Gastrocnemius medialis (tissue), 4 donors: ENCODE results near the gene IFITM5.

Experiments
- POLR2A ChIP-seq, 2 donors: fragments of 450-650 bp; IDR thresholded peaks; one replicate each; pipeline ENCODE4 v1.6.1; 2017; ENCODE audit warnings: antibody characterized with exemption in 2 of 2, mild to moderate bottlenecking in 2 of 2, moderate library complexity in 2 of 2
- TF ChIP-seq, protein P1 (sequence below), 5 experiments: fragments of 450-650 bp in 3 of 5; fragments of 200-600 bp in 2 of 5; sonication (generic) in 2 of 5; IDR thresholded peaks in 4 of 5; conservative IDR thresholded peaks in 1 of 5; 1 replicate in 4 of 5; 2 replicates in 1 of 5; pipeline ENCODE4 v1.5.1; 2016 to 2019; ENCODE audit warnings: antibody characterized with exemption in 5 of 5, mild to moderate bottlenecking in 3 of 5, moderate library complexity in 3 of 5

DNA sequence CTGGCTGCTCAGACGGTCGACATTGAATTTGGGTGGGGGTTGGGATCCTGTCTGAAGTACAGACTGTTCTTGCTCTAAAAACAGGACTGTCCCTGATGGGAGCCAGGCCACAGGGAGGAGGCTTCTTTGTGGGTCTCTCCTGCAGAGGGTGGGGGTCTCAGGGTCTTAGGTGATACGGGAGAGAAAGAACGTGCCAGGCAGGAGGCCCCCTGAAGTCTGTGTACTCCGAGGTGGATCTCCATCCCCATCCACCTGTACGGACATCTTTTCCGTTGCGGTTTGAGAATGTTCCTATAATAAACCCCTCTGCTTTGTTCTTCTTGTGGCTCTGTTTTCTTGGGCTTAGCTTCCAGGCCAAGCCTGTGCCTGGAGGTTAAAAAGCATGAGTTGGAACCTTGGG is 46.7 kb downstream of the IFITM5 start:
- TF ChIP-seq, protein P1, sequence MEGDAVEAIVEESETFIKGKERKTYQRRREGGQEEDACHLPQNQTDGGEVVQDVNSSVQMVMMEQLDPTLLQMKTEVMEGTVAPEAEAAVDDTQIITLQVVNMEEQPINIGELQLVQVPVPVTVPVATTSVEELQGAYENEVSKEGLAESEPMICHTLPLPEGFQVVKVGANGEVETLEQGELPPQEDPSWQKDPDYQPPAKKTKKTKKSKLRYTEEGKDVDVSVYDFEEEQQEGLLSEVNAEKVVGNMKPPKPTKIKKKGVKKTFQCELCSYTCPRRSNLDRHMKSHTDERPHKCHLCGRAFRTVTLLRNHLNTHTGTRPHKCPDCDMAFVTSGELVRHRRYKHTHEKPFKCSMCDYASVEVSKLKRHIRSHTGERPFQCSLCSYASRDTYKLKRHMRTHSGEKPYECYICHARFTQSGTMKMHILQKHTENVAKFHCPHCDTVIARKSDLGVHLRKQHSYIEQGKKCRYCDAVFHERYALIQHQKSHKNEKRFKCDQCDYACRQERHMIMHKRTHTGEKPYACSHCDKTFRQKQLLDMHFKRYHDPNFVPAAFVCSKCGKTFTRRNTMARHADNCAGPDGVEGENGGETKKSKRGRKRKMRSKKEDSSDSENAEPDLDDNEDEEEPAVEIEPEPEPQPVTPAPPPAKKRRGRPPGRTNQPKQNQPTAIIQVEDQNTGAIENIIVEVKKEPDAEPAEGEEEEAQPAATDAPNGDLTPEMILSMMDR (IDR thresholded peaks at IDR 0.05 in 4 of 5, conservative IDR thresholded peaks at IDR 0.05 in 1 of 5) = no peak
- no peak for TF ChIP-seq POLR2A (IDR thresholded peaks at IDR 0.05)
